GDM1 (cell line): ENCODE measurements around the gene RAVER2.

Experiments
- DNase-seq: peaks from one replicate; lab custom pipeline; 2025; lab: John Stamatoyannopoulos, UW

RAVER2 gene

DNA sequence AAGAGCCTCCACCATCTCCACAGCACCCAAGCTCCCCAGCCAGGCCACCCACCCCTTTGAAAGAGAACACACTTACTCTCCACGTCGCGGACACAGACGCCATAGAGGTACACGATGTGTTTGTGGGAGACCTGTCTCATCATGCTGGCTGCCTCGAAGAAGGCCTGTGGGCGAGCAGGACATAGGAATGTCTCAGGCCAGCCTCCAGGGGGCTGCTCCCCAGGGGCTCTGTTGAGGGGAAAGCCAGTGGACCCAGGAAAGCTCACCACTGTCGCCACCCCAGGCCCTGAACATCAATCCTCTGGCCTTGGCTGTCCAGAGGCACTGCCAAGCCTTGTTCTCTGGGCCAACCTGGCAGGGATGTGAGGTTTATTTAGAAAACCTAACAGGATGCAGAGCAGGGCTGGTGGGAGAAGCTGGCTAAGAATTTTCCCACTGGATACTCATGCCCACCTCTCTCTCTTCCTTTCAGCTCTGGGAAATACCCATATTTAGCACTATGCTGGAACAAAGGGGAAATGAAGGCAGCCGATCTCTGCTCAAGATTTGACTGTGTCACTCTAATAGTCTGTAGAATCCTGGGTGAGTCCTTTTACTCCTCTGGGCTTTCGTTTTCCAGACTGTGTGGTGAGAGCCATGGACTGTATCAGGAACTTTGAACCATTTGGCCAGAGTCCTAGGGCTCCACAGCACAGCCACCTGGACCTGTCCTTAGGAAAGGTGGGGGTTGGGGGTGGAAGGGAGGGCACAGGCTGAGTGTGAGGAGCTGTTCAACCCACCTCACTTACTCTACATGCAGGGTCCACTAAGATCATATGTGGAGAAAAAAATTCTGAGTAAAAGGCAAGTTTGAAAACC lies 101.9 kb downstream of the RAVER2 start:
- no peak for DNase-seq

GRCh38 chr1:64847666-64848065 lies 102.8 kb downstream of the RAVER2 start:
- DNase-seq, result no peak

DNA sequence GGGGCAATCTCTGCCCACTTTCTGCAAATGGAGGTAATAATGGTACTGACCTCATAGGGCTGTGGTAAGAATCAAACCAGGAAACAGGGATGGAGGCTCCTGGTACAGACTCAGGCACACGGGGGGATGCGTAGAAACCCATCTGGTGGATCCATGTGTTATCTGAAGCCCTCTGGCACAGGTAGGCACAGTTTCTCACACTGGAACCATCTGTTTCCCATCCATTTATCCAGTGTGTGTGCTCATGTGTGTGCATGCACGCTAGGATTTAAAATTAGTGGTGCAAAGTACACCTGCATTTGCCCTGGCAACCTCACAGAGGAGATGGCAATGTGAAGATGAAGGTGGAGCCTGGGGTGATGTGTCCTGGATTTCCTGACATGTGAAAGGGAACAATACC lies 103.3 kb downstream of the RAVER2 start:
- no peak for DNase-seq

GRCh38 chr1:64848803-64849202 lies 103.9 kb downstream of the RAVER2 start:
- DNase-seq, result no peak

DNA sequence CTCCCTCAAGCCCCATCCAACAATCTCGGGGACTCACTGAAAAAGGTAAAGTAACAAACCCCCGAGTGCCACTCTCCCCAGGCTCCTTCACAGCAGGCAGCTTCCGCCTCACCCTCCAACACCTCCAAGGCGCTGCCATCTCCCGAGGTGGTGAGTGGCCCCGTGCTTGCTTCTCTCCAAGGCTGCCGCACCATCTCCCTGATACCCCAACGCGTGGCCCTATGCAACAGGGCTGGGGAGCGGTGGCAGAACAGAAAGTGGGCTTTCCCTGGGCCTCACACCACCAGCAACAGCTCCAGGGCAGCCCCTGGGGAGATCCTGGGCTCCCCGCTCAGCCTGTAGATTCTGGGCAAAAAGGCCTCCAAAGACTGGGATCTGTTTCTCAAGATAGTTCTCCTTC lies 105.1 kb downstream of the RAVER2 start:
- DNase-seq, result no peak

GRCh38 chr1:64850846-64851245 lies 106.0 kb downstream of the RAVER2 start:
- no peak for DNase-seq

GRCh38 chr1:64851664-64852063 lies 106.8 kb downstream of the RAVER2 start:
- no peak for DNase-seq

DNA sequence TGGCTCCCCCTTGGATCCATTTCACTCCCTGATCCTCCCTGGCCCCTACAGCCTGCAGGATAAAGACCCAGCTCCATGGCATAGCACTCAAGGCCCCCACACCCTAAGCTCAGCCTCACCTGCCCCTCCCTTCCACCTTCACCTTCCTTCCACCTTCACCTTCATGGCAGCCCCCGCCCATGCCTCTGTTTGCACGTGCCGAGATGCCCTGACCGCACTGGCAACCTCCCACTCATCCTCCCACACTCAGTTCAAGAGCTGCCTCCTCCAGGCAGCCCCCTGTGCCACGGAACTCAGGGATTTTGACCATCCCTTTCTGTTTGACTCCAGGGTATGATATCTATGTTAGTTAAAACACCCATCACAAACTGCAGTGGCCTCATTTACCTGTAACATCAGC lies 109.8 kb downstream of the RAVER2 start:
- no peak for DNase-seq

- DNase-seq, result no peak
These were observed 110.7 kb downstream of the RAVER2 start for GRCh38 chr1:64855557-64855956.

- DNase-seq, result no peak
These were observed 111.7 kb downstream of the RAVER2 start for GRCh38 chr1:64856553-64856952.

DNA sequence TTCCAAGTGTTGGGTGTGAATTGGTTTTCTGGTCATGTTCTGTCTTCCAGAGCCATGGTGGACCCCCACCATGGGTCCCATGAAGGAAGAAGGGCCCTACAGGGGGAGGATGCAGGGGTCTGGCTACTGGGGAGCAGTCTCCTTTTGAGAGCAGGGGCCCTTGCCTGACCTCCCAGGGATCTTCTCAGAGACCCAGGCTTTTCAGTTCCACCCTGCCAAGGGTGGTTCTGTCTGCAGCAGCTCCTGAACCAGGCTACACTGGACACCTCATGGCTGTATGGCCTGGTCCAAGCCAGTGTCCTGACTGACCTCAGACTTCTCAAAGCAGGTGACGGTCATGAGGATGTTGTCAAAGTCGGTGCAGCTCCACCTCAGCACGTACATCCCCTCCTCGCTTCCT lies 112.5 kb downstream of the RAVER2 start:
- DNase-seq, result no peak

DNA sequence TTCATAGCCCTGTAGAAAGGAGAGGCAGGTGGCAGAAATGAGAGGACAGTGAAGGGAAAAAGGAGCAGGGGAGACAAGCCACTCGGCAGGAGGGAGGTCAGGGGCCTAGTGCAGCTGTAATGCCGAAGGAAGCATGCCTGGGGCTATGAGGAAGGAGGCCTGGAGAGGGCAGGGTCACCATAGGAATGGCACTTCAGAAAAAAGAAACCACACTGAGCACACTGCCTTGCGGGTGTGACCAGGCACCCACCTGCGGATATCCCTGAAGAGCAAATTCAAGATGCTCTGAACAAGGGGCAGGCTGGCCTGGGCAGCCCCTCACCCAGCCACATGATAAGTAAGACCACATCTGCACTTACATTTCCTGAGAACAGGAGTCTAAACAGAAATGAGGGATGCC lies 116.7 kb downstream of the RAVER2 start:
- DNase-seq, result no peak

GRCh38 chr1:64864018-64864940 lies 119.4 kb downstream of the RAVER2 start:
- peak; percentile 90 for DNase-seq

DNA sequence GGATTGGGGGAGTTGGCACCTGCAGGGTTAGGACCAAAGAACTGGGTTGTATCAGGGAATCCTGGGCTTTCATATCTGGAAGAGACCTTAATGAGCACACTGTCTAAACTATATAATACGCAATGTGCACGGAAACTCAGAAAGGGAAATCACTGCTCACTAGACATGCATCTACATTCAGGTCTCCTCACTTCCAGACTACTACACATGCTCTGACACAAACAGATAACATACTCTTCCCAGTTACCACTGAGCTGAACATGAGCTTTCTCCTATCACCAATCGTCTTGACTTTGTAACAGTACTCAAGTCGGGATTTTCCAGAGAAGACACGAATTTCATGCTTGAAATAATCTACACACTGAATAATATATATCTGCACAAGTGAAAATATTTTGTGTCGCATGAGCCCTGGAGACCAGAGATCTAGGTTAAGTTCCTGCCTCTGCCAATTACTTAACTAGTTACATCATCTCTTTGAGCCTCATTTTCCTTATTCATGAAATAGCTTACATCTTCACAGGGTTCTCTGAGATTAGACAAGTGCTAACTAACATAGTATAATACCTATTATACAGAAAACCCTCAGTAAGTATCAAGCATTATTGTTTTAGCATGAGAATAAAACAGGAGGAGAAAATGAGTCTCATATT lies 120.4 kb downstream of the RAVER2 start:
- no peak for DNase-seq

DNA sequence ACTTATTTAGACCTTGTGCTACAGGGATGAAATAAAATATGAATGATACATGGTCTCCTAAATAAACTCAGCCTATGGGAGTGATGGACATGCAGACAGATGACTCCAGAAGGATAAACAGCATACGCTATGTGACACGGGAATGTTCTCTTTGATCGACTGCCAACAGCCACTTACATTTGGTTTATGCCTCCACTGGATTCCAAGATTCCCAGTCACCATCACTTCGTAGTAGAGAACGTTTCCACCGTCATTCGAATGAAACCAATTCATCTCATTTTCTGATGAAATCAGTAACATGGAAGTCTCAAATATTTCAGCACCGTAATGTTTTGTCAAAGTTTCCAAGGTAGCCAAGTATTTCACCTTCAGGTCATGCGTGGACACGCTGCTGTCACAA lies 121.8 kb downstream of the RAVER2 start:
- no peak for DNase-seq

GRCh38 chr1:64867266-64867665 lies 122.4 kb downstream of the RAVER2 start:
- no peak for DNase-seq

- DNase-seq, result no peak
These were observed 126.4 kb downstream of the RAVER2 start for GRCh38 chr1:64871256-64871655.

GRCh38 chr1:64872067-64872466 lies 127.2 kb downstream of the RAVER2 start:
- no peak for DNase-seq

DNA sequence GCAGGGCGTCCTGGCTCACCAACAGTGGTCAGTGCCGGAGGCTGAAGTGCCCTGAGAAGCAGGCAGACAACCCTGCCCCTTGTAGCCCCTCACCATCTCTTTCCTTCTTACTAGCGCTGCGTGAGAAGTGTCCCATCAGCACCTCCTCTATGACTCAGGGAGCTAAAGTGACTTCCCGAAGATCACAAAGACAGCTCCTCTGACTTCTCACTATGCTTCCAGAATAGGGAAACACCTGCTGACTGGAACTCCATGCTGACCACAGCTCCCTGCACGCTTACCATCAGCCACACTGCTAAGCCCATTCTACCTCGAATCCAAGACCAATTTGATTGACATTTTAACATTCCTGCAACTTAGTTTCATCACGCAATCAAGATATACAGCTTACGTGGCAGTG lies 128.7 kb downstream of the RAVER2 start:
- no peak for DNase-seq

GRCh38 chr1:64874666-64875065 lies 129.8 kb downstream of the RAVER2 start:
- no peak for DNase-seq

DNA sequence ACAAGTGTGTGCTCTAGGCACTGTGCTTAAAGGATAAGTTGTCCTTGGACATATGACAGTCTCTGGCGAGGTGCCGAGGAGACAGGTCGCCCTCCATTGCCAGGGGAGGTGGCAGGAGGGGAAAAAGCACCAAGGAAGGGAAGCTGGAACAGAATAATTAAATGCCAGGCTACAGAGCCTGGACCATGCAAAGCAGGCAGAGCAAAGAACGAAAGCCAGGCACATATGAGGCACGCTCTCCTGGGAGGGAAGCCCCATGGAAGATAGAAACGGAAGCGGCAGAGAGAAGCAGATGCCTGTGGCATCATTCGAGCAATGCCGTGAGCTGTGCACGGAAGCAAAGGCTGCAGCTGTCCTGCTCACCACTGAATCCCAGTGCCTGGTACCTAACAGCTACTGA lies 130.2 kb downstream of the RAVER2 start:
- DNase-seq, result no peak

DNA sequence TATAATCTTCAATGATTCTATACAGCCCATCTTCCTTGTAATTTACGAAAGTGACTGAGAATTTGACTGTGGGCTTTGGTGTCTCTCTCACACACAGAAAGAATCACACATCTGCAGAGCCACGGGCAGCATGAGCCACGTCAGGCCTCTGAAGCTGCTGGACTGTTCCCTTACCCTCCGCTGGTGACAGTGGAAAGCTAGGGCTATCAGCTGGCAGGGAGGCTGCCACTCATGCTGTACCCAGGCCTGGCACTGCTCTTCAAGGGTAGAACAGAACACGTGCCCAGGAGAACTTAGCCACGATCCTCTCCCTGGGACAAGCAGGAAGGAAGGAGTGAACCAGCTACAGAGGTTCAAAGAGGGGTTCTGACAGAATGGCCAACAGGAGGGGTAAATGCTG lies 130.7 kb downstream of the RAVER2 start:
- no peak for DNase-seq

- no peak for DNase-seq
These were observed 132.3 kb downstream of the RAVER2 start for GRCh38 chr1:64877151-64877550.
